Measurements from ENCODE around the gene MAGEE1.

- no peak for TF ChIP-seq CTCF (IDR thresholded peaks at IDR 0.05)
- TF ChIP-seq POLR2A (IDR thresholded peaks at IDR 0.05): no peak
Observed at GRCh38 chrX:76428243-76429130, 977 bp downstream of the MAGEE1 start.
